Gastrocnemius medialis (tissue), 4 donors: ENCODE results near the gene SRSF4.

Experiments
- POLR2A ChIP-seq, 2 donors: fragments of 450-650 bp; IDR thresholded peaks; one replicate each; pipeline ENCODE4 v1.6.1; 2017; ENCODE audit warnings: antibody characterized with exemption in 2 of 2, mild to moderate bottlenecking in 2 of 2, moderate library complexity in 2 of 2
- TF ChIP-seq, protein P1 (sequence below), 5 experiments: fragments of 450-650 bp in 3 of 5; fragments of 200-600 bp in 2 of 5; sonication (generic) in 2 of 5; IDR thresholded peaks in 4 of 5; conservative IDR thresholded peaks in 1 of 5; 1 replicate in 4 of 5; 2 replicates in 1 of 5; pipeline ENCODE4 v1.5.1; 2016 to 2019; ENCODE audit warnings: antibody characterized with exemption in 5 of 5, mild to moderate bottlenecking in 3 of 5, moderate library complexity in 3 of 5

DNA sequence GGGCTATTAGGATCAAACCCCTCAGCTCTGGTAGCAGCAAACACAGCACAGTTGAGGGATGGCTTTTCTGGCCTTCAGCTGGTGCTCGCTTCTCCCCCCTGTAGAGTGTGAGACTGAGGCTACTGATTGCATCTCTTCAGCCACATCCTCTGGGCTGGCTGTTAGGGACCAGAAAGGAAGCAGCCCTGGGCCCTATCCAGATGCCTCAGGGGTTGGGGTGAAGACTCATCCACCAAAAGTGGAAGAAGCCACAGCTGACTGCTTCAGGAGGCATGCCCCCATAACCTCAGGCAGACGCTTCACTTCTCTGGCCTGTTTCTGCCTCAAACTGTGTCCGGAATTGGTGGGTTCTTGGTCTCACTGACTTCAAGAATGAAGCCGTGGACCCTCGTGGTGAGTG, 51.8 kb downstream of the SRSF4 start:
- TF ChIP-seq, protein P1, sequence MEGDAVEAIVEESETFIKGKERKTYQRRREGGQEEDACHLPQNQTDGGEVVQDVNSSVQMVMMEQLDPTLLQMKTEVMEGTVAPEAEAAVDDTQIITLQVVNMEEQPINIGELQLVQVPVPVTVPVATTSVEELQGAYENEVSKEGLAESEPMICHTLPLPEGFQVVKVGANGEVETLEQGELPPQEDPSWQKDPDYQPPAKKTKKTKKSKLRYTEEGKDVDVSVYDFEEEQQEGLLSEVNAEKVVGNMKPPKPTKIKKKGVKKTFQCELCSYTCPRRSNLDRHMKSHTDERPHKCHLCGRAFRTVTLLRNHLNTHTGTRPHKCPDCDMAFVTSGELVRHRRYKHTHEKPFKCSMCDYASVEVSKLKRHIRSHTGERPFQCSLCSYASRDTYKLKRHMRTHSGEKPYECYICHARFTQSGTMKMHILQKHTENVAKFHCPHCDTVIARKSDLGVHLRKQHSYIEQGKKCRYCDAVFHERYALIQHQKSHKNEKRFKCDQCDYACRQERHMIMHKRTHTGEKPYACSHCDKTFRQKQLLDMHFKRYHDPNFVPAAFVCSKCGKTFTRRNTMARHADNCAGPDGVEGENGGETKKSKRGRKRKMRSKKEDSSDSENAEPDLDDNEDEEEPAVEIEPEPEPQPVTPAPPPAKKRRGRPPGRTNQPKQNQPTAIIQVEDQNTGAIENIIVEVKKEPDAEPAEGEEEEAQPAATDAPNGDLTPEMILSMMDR (IDR thresholded peaks at IDR 0.05 in 4 of 5, conservative IDR thresholded peaks at IDR 0.05 in 1 of 5) = no peak
- no peak for TF ChIP-seq POLR2A (IDR thresholded peaks at IDR 0.05)
